ENCODE results near the gene SHD. TPM values are rescaled to one million over a fixed set of nuclear protein-coding genes. Genes with fewer than 3 reads are reported as not detected.

SHD gene
- total and polyA plus RNA-seq, 9 of the 15 experiments (the other 6 are each of a cell fraction or from before 2014, with no cell fraction given) = 0.05 to 0.62 (median 0.15) TPM; not detected in 5

DNA sequence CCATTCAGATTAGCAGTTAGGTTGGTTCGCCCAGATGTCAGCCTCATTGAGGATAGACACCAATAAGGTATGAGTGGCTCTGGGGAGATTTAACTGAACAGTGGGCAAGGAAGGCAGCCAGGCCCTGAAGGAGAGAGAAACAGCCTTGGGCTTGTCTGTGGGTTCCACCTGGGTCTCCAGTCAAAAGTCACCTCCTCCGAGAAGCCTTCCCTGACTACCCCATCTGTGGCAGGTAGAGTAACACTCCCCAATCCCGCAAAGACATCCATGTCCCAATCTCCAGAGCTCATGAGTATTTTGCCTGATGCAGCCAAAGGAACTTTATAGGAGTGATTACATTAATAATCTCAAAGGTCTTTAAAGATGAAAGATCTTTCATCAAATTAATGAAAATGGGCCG, 40.2 kb upstream of the SHD start:
- ATAC-seq (no peak), FAIRE-seq (no peak), DNase-seq (ENCODE audit: extremely low read depth in 1 of 4, low spot score in 3 of 4) (no peak)
- CTCF ChIA-PET (ENCODE audit: low intra/inter-chr PET ratio) = no interaction called here
- POLR2A ChIA-PET = no interaction called here
- Histone ChIP-seq H3K4me3 (no peak overlapping the region), H4K20me1 (replicated peaks; ENCODE audit: control insufficient read depth, insufficient read depth, low read length) (no peaks in the 10 kb centered on the region), H2AFZ (ENCODE audit: low read depth, low read length) (no peak overlapping the region), H3K79me2 (ENCODE audit: control insufficient read depth, insufficient read depth, low read length) (no peaks in the 10 kb centered on the region), H3K9me1 (ENCODE audit: control insufficient read depth, insufficient read depth, low read length) (no peaks in the 10 kb centered on the region), H3K4me1 (replicated peaks in 1 of 2; ENCODE audit: control insufficient read depth in 2 of 2, insufficient read depth in 2 of 2, low read length in 2 of 2) (peaks cover 0 to 10% of the 10 kb centered on the region in 2 experiments; a peak in 2 of 5 replicates), H3K9ac (ENCODE audit: insufficient read depth in 1 of 2, low read depth in 2 of 2, low read length in 2 of 2) (no peak overlapping the region), H3K9me3 (replicated peaks; ENCODE audit: control insufficient read depth, insufficient read depth, low read depth, low read length) (peaks cover 7% of the 10 kb centered on the region), H3K4me2 (ENCODE audit: insufficient read depth, low read length) (no peak overlapping the region), H3K27me3 (ENCODE audit: control insufficient read depth in 2 of 2, insufficient read depth in 2 of 2, low read length in 2 of 2) (peaks cover 12 to 19% of the 10 kb centered on the region in 2 experiments; a peak in 3 of 5 replicates), H3K27ac (ENCODE audit: extremely low read depth, low read depth, low read length) (no peak overlapping the region), H3K36me3 (ENCODE audit: control insufficient read depth, insufficient read depth, low read length) (no peaks in the 10 kb centered on the region)
- in situ Hi-C loops (cut with MboI) = no loop called here
- BruUV-seq (replicated peaks) = no TSS peak
- intact Hi-C loops (cut with micrococcal nuclease) = no loop called here
- 6% methylated on average over 4 of the region's 4 CpGs for WGBS (ENCODE audit: insufficient coverage, low coverage, missing lambda C conversion rate)
- TF ChIP-seq DMBX1 (CRISPR knock-in tag; IDR thresholded peaks at IDR 0.05; ENCODE audit: borderline replicate concordance) (no peak), ZNF436 (CRISPR knock-in tag; IDR thresholded peaks at IDR 0.05) (peak; percentile 79), BCOR (IDR thresholded peaks at IDR 0.05) (peak; percentile 86), ZNF239 (CRISPR knock-in tag; IDR thresholded peaks at IDR 0.05) (no peak), ZNF217 (CRISPR knock-in tag; IDR thresholded peaks at IDR 0.05) (no peak), RBM25 (IDR thresholded peaks at IDR 0.05; ENCODE audit: low read depth, low read length, severe bottlenecking) (peak; percentile 99), POLR2B (IDR thresholded peaks at IDR 0.05; ENCODE audit: low read depth, partially characterized antibody) (no peak), FOXJ3 (CRISPR knock-in tag; IDR thresholded peaks at IDR 0.05) (no peak), SMARCB1 (IDR thresholded peaks at IDR 0.05; ENCODE audit: insufficient read length, low read depth) (no peak), CREBBP (IDR thresholded peaks at IDR 0.05; ENCODE audit: low read depth, low read length) (no peak), PTBP1 (IDR thresholded peaks at IDR 0.05; ENCODE audit: low read depth, low read length) (peak; percentile 93), ZFP36 (IDR thresholded peaks at IDR 0.05; ENCODE audit: low read depth, low read length, partially characterized antibody) (peak; percentile 99), FOXM1 (IDR thresholded peaks at IDR 0.05; ENCODE audit: low read depth) (no peak), FOXM1 (CRISPR knock-in tag; IDR thresholded peaks at IDR 0.05; ENCODE audit: low read depth) (no peak), ATF4 (CRISPR knock-in tag; IDR thresholded peaks at IDR 0.05) (no peak), NFXL1 (CRISPR knock-in tag; IDR thresholded peaks at IDR 0.05) (no peak), GTF3C2 (IDR thresholded peaks at IDR 0.05; ENCODE audit: borderline replicate concordance, extremely low read depth, insufficient read length) (peak; percentile 33), PRMT5 (CRISPR knock-in tag; IDR thresholded peaks at IDR 0.05) (no peak), KDM1A (IDR thresholded peaks at IDR 0.05) (peak; percentile 33 to 58; a peak in 2 of 4 replicates)
- TF ChIP-seq, protein P1, sequence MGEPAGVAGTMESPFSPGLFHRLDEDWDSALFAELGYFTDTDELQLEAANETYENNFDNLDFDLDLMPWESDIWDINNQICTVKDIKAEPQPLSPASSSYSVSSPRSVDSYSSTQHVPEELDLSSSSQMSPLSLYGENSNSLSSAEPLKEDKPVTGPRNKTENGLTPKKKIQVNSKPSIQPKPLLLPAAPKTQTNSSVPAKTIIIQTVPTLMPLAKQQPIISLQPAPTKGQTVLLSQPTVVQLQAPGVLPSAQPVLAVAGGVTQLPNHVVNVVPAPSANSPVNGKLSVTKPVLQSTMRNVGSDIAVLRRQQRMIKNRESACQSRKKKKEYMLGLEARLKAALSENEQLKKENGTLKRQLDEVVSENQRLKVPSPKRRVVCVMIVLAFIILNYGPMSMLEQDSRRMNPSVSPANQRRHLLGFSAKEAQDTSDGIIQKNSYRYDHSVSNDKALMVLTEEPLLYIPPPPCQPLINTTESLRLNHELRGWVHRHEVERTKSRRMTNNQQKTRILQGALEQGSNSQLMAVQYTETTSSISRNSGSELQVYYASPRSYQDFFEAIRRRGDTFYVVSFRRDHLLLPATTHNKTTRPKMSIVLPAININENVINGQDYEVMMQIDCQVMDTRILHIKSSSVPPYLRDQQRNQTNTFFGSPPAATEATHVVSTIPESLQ (CRISPR knock-in tag; IDR thresholded peaks at IDR 0.05) = no peak
